Loucy (cell line): Measurements from ENCODE around the gene ADIRF.

Experiments used
- H2AFZ ChIP-seq: fragments of 200-600 bp; sonication (generic); 2 replicates; pipeline ENCODE4 v1.6.0; 2016; ENCODE audit warnings: antibody characterized with exemption, mild to moderate bottlenecking, low read length, moderate library complexity
- H3F3A ChIP-seq: fragments of 200-600 bp; 2 replicates; pipeline ENCODE4 v1.6.0; 2016; ENCODE audit warnings: antibody characterized with exemption, low read depth, mild to moderate bottlenecking
- H3K27me3 ChIP-seq: fragments of 200-600 bp; sonication (generic); 2 replicates; pipeline ENCODE4 v1.6.1; 2014; ENCODE audit warnings: low read length, mild to moderate bottlenecking; ENCODE audit not compliant: insufficient read depth, poor library complexity, severe bottlenecking
- H3K36me3 ChIP-seq: fragments of 200-600 bp; sonication (generic); 2 replicates; pipeline ENCODE4 v1.6.1; 2016; ENCODE audit warnings: low read length; ENCODE audit not compliant: insufficient read depth
- H3K4me1 ChIP-seq: fragments of 200-600 bp; sonication (generic); 2 replicates; pipeline ENCODE4 v1.5.1; 2014; ENCODE audit warnings: low read length, mild to moderate bottlenecking; ENCODE audit not compliant: insufficient read depth, poor library complexity, severe bottlenecking
- H3K4me2 ChIP-seq: fragments of 200-600 bp; sonication (generic); 2 replicates; pipeline ENCODE4 v1.6.0; 2014; ENCODE audit warnings: antibody characterized with exemption, low read length, low read depth, mild to moderate bottlenecking; ENCODE audit not compliant: poor library complexity, severe bottlenecking
- H3K4me3 ChIP-seq: fragments of 200-600 bp; sonication (generic); 2 replicates; pipeline ENCODE4 v1.5.1; 2014; ENCODE audit warnings: low read length, mild to moderate bottlenecking, mixed read lengths; ENCODE audit not compliant: poor library complexity, severe bottlenecking
- H3K79me2 ChIP-seq: fragments of 200-600 bp; sonication (generic); 2 replicates; pipeline ENCODE4 v1.6.1; 2014; ENCODE audit warnings: low read length; ENCODE audit not compliant: insufficient read depth
- H3K9ac ChIP-seq: fragments of 200-600 bp; sonication (generic); 2 replicates; pipeline ENCODE4 v1.6.0; 2014; ENCODE audit warnings: mild to moderate bottlenecking, low read depth, low read length, moderate library complexity; ENCODE audit not compliant: poor library complexity, severe bottlenecking
- H3K9me2 ChIP-seq: fragments of 200-600 bp; sonication (generic); replicated peaks from 2 replicates; pipeline ENCODE4 v1.6.1; 2016; ENCODE audit warnings: low read depth, low read length, mixed read lengths
- H3K9me3 ChIP-seq: fragments of 200-600 bp; sonication (generic); 2 replicates; pipeline ENCODE4 v1.6.1; 2014; ENCODE audit warnings: mild to moderate bottlenecking, antibody characterized with exemption, low read length, low read depth; ENCODE audit not compliant: insufficient read depth
- H4K20me1 ChIP-seq: fragments of 200-600 bp; sonication (generic); 2 replicates; pipeline ENCODE4 v1.6.0; 2014; ENCODE audit warnings: antibody characterized with exemption, low read length, mild to moderate bottlenecking; ENCODE audit not compliant: insufficient read depth, poor library complexity, severe bottlenecking
- EZH2phosphoT487 ChIP-seq: fragments of 200-600 bp; IDR thresholded peaks from 2 replicates; pipeline ENCODE4 v1.6.1; 2018; ENCODE audit warnings: antibody characterized with exemption, mild to moderate bottlenecking, moderate library complexity, borderline replicate concordance
- TF ChIP-seq, protein P1 (sequence below): fragments of 200-600 bp; sonication (generic); conservative IDR thresholded peaks from 2 replicates; pipeline ENCODE4 v1.5.1; 2014; ENCODE audit warnings: mild to moderate bottlenecking, antibody characterized with exemption, low read length

ADIRF gene

DNA sequence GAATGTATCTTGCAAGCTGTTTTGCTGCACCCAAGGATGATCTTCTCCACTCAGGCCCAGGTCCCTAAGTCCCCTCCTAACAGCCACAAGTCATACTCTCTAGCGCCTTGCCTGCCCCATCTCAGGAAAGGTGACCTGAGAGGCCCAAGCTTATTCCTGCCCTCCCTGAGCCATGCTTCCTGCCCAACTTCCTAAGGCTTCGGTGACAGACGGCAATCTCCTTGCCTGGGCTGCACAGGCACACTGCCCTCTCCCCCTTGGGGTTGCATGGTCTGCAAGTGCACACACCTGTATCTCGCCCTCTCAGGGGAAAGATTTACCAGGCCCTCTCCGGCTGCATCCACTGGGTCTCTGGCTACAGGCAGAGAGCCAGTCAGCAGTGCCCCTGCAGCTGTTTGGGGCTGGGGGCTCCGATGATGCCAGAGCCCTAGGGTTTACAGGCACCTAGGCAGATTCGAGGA, 771 bp upstream of the ADIRF start:
- peaks cover 5% of the 10 kb centered on the region for H3K4me1 ChIP-seq
- no peak overlapping the region for H3K9ac ChIP-seq
- no peaks in the 10 kb centered on the region for H3K36me3 ChIP-seq
- H3K9me2 ChIP-seq, result no peaks in the 10 kb centered on the region
- H3F3A ChIP-seq, result no peaks in the 10 kb centered on the region
- H3K27me3 ChIP-seq, result no peaks in the 10 kb centered on the region
- H3K4me2 ChIP-seq, result no peak overlapping the region
- H3K4me3 ChIP-seq, result no peak overlapping the region
- no peaks in the 10 kb centered on the region for H3K79me2 ChIP-seq
- H2AFZ ChIP-seq, result no peak overlapping the region
- no peaks in the 10 kb centered on the region for H4K20me1 ChIP-seq
- TF ChIP-seq EZH2phosphoT487, result no peak
- TF ChIP-seq, protein P1, sequence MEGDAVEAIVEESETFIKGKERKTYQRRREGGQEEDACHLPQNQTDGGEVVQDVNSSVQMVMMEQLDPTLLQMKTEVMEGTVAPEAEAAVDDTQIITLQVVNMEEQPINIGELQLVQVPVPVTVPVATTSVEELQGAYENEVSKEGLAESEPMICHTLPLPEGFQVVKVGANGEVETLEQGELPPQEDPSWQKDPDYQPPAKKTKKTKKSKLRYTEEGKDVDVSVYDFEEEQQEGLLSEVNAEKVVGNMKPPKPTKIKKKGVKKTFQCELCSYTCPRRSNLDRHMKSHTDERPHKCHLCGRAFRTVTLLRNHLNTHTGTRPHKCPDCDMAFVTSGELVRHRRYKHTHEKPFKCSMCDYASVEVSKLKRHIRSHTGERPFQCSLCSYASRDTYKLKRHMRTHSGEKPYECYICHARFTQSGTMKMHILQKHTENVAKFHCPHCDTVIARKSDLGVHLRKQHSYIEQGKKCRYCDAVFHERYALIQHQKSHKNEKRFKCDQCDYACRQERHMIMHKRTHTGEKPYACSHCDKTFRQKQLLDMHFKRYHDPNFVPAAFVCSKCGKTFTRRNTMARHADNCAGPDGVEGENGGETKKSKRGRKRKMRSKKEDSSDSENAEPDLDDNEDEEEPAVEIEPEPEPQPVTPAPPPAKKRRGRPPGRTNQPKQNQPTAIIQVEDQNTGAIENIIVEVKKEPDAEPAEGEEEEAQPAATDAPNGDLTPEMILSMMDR, result no peak
- no peaks in the 10 kb centered on the region for H3K9me3 ChIP-seq

DNA sequence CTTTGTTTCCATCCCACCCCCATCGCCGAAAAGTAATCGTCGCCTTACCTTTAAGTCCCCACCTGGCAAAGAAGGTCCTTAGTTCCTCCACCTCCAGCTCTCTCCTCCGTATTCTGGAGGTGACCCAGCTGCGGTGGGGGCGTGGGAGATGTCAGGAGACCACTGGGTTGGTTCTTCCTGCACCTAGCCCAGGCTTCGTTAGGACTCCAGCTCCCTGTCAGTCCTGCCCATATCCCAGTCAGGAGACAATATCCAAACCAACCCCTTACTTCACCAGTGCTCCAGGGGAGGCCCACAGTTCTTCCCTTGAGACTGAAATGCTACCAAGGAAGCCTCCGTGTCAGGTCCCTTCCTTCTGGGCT, 693 bp downstream of the ADIRF start:
- Histone ChIP-seq H4K20me1 (no peaks in the 10 kb centered on the region), H3F3A (no peaks in the 10 kb centered on the region), H3K36me3 (no peaks in the 10 kb centered on the region), H3K9me2 (no peaks in the 10 kb centered on the region), H3K4me3 (no peak overlapping the region), H2AFZ (no peak overlapping the region), H3K9me3 (no peaks in the 10 kb centered on the region), H3K4me2 (no peak overlapping the region), H3K9ac (no peak overlapping the region), H3K4me1 (peaks cover 5% of the 10 kb centered on the region), H3K79me2 (no peaks in the 10 kb centered on the region), H3K27me3 (no peaks in the 10 kb centered on the region)
- TF ChIP-seq, protein P1, result no peak
- no peak for TF ChIP-seq EZH2phosphoT487

DNA sequence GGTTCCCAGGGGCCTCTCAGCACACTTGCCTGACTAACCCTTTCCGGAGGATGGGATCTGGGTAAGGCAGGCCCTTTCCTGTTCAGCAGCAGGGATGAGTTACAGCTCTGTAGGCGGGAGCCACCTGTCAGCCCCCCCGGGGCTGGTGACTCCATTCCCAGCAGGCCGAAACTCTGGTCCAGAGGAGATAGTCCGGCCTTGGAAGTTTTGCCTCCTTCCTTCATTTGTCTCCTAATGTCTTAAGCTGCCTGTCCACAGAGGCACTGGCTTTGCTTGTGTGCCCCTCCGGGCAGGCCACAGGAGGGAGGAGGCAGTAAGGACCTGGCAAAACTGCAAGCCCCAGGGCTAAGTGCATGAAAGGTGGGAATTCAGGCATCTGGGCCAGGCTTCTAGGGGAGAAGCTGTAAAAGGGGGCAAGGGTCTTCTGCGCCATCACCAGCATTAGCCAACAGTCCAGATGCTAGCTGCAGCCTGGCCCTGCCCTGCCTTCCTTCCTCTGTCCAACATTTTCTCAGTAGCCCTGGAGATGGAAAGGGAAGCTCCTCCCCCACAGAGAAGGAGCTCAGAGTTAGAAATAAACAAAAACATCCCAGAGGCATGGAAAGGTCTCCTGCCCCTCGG, 1.2 kb downstream of the ADIRF start:
- no peaks in the 10 kb centered on the region for H3K79me2 ChIP-seq
- H4K20me1 ChIP-seq, result no peaks in the 10 kb centered on the region
- H3F3A ChIP-seq, result no peaks in the 10 kb centered on the region
- H2AFZ ChIP-seq, result no peak overlapping the region
- no peak overlapping the region for H3K4me3 ChIP-seq
- no peaks in the 10 kb centered on the region for H3K9me3 ChIP-seq
- TF ChIP-seq, protein P1, result no peak
- no peak for TF ChIP-seq EZH2phosphoT487
- no peak overlapping the region for H3K9ac ChIP-seq
- no peaks in the 10 kb centered on the region for H3K27me3 ChIP-seq
- H3K36me3 ChIP-seq, result no peaks in the 10 kb centered on the region
- H3K9me2 ChIP-seq, result no peaks in the 10 kb centered on the region
- peaks cover 5% of the 10 kb centered on the region for H3K4me1 ChIP-seq
- no peak overlapping the region for H3K4me2 ChIP-seq
